SU-DHL-6 (cell line): ENCODE measurements around the gene LECT2.

Experiments used
- EZH2phosphoT487 ChIP-seq: fragments of 200-600 bp; sonication (generic), shearing (Covaris generic); conservative IDR thresholded peaks from 2 replicates; pipeline ENCODE4 v1.6.1; 2018; ENCODE audit warnings: mild to moderate bottlenecking, antibody characterized with exemption, low read length, moderate library complexity, mixed read lengths
- TF ChIP-seq, protein P1 (sequence below): fragments of 200-600 bp; sonication (generic); IDR thresholded peaks from one replicate; pipeline ENCODE4 v1.5.1; 2017; ENCODE audit warnings: antibody characterized with exemption, mild to moderate bottlenecking, low read length, moderate library complexity; ENCODE audit not compliant: insufficient read depth, poor library complexity, severe bottlenecking

DNA sequence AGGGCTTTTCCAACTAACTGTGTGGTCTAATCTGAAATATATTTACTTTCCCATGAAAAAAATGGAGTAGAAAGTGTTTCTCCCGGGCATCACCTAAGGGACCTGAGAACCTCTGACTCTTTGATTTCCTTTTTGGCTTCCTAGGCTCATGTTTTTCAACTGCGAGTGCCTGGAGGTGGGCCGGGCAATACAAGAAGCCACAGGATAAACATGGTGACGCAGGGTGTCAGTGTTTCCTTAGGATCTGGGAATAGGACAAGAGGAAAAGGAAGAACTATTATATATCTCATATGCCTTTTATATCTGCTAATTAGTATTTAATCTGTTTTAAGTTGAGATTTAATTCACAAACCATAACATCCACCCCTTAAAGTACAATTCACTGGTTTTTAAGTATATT, 11.4 kb upstream of the LECT2 start:
- TF ChIP-seq, protein P1, sequence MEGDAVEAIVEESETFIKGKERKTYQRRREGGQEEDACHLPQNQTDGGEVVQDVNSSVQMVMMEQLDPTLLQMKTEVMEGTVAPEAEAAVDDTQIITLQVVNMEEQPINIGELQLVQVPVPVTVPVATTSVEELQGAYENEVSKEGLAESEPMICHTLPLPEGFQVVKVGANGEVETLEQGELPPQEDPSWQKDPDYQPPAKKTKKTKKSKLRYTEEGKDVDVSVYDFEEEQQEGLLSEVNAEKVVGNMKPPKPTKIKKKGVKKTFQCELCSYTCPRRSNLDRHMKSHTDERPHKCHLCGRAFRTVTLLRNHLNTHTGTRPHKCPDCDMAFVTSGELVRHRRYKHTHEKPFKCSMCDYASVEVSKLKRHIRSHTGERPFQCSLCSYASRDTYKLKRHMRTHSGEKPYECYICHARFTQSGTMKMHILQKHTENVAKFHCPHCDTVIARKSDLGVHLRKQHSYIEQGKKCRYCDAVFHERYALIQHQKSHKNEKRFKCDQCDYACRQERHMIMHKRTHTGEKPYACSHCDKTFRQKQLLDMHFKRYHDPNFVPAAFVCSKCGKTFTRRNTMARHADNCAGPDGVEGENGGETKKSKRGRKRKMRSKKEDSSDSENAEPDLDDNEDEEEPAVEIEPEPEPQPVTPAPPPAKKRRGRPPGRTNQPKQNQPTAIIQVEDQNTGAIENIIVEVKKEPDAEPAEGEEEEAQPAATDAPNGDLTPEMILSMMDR, result no peak
- no peak for TF ChIP-seq EZH2phosphoT487
